Left forelimb (tissue), 1 donor: ENCODE data around the gene CDH24.
A peak's percentile ranks its signal among the peaks of the same experiment; 100 is the strongest.

ENCODE experiments used
- DNase-seq: peaks from one replicate; pipeline ENCODE4 v3.0.0-alpha.2; 2018; ENCODE audit warnings: low spot score

The CDH24 gene, protein sequence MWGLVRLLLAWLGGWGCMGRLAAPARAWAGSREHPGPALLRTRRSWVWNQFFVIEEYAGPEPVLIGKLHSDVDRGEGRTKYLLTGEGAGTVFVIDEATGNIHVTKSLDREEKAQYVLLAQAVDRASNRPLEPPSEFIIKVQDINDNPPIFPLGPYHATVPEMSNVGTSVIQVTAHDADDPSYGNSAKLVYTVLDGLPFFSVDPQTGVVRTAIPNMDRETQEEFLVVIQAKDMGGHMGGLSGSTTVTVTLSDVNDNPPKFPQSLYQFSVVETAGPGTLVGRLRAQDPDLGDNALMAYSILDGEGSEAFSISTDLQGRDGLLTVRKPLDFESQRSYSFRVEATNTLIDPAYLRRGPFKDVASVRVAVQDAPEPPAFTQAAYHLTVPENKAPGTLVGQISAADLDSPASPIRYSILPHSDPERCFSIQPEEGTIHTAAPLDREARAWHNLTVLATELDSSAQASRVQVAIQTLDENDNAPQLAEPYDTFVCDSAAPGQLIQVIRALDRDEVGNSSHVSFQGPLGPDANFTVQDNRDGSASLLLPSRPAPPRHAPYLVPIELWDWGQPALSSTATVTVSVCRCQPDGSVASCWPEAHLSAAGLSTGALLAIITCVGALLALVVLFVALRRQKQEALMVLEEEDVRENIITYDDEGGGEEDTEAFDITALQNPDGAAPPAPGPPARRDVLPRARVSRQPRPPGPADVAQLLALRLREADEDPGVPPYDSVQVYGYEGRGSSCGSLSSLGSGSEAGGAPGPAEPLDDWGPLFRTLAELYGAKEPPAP

DNA sequence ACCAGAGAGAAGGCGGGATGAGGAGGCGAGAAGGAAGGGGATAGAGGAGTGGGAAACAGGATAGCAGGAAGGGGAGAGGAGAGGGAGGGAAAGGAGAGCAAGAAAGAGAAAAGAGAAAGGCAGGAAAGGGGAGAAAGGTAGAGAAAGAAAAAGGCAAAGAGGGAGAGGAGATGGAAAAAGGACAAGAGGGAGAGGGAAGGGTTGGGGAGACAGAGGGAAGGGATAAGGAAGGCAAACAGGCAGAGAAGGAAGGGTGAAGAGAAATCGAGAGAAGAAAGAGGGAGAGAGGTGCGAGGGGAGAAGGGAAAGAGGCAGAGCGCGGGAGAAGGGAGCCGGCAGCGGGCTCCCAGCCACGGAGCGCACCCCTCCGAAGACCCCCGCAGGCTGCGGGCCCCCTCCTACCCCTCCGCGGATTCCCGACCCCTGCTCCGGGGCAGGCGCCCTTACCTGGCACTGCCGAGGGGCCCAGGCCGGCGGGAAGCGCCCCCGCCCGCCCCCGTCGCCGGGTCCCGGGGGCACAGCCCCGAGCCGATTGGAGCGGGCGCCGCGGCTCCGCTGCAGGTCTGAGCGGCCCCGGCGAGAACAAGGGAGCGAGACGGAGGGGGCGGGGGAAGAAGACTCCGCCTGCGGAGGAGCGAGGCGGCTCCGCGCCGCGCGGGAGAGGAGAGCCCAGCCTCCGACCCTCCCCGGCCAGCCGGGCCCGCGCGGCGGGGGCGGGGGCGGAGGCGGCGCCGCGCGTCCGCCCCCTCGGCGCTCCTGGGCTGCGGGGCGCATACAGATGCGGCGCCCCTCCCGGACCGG lies at the start of gene CDH24:
Gene CDH24, minus strand, starts transcription at position 565 of the 801 bp plus-strand sequence. CDS start 1,787 bp downstream, outside the sequence.
- no peak for DNase-seq

DNA sequence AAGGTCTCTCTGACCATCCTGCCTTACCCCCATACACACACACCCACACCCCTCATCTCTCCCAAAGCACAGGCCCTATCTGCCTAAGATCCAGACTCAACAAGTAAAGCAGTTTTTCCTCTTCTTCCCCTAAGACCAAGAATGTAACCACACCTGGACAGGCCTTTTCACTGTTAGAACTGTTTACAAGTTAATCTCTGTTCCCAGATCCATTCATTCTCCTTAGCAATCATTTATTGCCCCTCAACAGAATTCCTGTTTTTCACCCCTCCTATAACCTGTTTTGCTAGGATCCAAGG lies 49.4 kb upstream of the CDH24 start:
- DNase-seq, result no peak

DNA sequence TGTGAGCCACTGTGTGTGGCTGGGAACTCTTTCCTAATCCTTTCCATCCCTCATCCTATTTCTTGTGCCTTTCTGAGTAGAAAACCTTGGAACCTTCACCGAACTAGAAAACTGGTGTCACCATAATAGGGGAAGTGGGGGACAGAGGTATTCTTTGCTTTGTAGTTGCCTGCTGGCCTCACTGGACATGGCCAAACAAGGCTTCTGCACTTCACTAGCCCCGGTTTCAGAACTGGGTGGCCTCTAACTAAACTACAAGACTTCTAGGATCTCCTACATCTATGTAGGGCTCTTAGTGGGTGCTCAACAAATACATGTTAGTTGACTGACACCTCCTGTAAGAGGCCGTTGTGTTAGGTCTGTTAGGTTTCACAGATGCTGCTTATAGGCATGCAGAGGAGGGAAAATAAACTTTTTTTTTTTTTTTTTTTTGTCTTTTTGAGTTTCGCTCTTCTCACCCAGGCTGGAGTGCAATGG lies 48.1 kb upstream of the CDH24 start:
- DNase-seq, result no peak

DNA sequence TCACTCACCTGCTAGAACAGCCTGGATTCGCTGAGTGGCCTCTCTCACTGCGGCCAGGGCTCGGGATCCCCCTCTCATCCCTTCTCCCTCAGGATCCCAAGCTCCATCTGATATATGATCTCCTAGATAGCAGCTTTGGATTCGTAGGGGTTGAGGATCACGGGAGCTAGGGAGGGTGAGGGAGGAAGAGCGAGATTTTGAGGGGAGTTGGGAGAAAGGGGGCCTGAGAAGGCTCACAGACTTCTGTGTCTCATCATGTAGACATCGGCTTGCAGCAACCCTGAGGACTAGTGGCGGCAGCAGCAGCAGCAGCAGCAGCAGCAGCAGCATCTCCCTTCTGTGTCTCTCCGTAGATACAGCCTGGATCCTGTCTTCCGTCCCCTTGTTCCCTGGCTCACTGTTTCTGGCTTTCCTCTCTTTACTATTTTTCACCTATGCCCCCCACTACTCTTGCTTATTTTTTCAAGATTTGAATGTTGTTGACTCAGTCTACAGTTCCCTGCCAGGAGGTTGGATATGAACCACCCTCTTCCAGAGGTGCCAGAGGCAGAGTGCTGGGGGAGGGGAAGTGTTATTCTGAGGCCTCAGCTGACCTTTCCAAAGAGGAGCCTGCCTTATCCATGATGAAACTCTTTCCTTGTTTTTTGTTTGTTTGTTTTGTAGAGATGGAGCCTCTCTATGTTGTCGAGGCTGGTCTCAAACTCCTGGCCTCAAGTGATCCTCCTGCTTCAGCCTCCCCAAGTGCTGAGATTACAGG lies 47.4 kb upstream of the CDH24 start, which contains the start of gene CIROP:
Gene CIROP, minus strand, starts transcription at position 399 of the 757 bp plus-strand sequence. Its CDS starts 69 bp downstream, at position 330.
- DNase-seq, result no peak

DNA sequence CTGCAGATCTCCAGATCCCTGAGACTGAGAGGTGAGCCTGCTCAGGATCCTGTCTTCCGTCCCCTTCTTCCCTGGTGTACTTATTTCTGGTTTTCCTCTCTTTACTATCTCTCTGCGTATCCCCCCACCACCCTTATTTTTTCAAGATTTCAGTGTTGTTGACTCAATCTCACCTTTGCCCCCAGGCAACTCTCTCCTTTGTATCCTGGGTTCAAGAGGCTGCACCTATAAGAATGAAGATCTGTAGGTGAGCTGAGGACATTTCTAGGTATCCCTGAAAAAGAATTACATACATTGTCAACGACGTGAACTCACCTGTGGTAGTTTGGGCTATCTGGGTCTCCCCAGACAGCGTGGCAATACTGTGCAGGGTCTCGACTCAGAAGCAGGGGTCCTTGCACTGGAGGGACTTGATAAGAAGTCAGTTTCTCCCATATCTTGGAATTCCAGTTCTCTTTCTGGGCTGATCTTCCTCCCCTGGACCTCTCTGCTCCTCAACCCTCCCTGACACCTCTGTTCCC lies 46.8 kb upstream of the CDH24 start:
- DNase-seq, result no peak

DNA sequence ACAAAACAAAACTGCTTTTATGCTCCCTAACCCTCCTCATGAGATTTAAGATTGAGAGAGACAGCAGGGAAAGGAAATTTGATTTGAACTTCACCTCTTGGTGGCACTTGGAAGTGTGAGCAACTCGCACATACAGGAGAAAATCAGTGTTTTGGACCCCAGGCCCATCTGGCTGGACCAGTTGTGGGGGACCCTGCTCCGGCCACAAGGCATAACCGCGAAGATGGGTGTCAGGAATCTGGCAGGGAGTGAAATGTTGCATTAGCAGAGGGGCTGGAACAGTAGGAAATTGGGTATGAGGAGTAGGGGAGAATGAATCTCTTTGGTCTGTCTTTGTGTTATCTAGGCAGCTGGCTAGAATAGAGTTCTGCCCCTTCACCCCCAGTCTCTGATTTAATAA lies 46.3 kb upstream of the CDH24 start:
- no peak for DNase-seq

DNA sequence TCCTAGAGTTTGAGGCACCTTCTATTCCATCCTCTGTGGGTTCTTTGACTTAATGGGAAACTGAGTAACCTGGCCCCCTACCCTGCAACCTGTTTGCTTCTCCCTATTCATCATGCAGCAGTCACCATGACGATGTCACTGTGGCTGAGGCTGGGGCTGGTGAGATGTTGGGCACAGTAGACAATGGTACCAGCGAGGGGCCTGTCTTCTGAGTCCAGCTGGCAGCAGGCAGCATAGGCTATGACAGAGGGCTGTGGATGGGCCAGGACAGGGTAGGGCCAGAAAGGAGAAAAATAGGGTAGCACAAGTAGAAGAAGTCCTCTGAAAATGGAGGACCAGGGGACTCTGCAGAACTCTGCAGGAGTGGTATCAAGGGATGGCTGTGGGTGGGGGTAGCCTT lies 45.5 kb upstream of the CDH24 start:
- DNase-seq, result no peak

DNA sequence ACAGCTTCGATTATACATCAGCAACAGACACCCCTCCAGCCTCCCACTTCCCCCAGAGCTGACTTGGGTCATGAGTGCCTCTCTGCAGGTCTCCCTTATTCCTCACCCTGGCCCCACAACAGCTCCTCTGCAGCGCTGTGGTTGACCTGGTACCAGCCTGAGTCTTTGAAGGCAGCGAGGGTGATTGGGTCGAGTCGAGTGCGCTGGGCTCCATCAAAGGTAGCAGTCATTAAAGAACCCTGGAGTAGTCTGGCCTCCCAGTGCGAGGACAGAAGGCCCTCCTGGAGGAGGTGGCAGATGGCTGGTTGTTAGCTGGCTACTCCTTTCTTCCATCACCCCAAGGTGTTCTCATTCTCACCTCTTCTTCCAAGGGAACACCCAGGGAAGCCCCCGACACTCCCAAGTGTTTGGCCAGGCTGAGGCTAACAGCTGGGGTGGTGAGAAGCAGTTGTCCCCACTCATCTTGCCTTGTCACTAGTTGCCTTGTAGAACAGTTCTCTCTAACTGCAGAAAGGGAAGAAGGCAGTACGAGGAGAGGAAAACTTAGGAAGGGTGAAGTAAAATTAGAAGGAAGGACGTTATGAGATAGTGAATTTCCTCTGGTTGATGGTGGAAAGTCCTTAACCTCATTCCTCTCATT lies 44.8 kb upstream of the CDH24 start:
- DNase-seq, result no peak

DNA sequence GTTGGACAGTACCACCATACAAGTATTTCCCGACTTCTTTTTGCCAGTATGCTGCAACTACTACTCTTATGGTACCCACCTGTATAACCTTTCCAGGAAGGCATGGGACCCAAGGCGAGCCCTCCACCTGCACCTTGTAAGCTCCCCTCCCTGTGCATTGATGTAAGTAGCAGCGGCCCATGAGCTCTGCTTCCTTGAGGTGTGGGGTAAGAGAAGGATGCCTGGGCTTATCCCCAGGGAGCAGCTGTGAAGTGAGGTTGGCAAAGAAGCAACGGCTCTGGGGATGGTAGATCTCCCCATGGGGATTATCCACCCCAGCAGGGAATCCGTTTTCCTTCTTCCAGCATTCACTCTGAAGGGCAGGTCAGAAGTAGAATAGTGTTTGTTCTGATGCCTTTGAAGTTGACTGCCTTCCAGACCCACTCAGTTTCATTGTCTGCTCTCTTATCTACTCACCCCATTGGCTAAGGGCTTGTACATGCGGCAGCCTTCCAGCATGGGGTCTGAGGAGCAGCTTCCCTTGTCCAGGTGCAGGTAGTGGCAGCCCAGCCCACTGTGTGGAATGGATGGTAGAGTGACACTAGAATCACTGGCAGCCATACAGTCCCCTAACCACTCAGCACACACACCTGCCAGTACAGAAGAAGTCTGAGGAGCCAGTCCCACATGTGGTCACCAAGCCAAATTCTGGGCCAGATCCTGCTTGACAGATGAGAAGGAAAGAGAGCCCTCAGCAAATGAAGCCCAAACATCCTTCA lies 44.1 kb upstream of the CDH24 start:
- DNase-seq, result no peak

DNA sequence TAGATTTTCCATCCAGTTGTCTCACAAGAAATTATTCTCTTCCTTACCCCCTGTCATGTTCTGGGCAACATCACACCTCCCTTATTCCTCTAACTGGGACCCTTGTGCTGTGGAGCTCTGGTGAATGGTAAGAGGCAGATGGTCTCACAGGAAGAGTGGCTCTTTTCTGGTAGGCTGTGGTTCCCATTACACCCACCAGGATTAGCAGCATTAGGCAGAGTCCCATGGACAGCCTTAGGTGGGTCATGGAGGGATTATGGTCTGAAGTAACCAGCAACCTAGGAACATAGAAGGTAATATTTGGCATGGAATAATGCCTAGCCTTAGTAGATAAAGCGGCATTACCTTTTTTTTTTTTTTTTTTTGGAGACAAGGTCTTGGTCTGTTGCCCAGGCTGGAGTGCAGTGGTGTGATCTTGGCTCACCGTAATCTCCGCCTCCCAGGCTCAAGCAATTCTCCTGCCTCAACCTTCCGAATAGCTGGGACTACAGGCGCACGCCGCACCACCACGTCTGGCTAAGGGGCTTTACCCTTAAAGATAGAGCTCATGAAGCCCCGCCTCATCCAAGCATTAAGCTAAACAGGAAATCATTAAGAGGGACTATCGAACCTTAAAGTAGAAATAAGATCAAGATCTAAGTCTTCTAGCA lies 42.0 kb upstream of the CDH24 start:
- no peak for DNase-seq

DNA sequence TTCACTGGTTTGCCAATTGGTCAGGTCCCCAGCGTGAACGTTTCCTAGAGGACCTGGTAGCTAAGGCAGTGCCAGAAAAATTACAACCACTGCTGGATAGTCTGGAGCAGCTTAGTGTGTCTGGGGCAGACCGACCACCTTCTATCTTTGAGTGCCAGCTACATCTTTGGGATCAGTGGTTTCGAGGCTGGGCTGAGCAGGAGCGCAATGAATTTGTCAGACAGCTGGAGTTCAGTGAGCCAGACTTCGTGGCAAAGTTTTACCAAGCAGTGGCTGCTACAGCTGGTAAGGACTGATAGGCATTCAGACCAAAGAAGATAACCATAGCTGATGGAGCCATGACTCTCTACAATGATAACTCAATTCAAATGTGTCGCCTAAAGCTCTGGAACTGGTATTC lies 40.5 kb upstream of the CDH24 start:
- no peak for DNase-seq

DNA sequence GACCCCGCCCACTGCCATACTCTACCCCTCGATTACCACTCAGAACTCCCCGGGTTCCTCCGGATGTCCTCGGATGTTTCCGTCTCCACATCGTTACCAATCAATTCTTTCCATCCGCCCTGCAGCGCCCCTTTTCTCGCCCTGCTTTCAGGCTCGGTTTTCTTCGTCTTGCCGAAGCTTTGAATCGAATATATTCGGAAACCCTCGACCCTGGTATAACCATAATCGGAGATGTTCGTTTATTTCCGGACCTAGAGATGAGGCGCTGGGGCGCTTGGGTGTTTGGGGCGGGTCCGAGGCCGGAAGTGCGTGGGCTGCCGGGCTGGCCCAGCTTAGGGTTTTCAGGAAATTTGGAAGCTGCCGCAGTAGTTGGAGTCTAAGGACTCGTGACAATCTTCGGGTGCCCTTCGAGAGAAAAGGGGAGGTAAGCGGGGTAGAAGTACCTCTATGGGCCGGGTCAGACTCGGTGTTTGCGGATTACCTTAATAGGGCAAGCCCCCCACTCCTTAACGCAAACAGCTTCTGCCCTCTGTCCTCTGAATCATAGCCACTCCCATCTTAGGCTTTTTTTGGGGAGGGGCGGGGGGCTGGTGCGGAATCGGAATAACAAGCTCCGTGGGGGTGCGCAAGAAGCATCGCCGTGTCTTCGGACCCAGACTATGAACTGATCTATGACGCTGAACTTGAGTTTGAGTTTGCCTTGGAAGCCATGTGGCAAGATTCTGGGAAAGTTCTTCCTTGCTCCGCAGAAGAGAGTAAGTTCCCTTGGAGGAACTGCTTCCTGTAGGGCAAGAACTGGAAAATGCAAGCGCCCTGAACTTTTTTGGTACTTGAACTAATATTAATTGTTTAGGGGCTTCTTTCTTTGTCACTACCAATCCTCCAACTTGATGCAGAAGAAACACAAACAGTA lies 38.1 kb upstream of the CDH24 start, which contains the start of gene C14orf119:
Gene C14orf119, plus strand, starts transcription at position 310 of the 913 bp plus-strand sequence. CDS start 2,154 bp downstream, outside the sequence.
- no peak for DNase-seq

DNA sequence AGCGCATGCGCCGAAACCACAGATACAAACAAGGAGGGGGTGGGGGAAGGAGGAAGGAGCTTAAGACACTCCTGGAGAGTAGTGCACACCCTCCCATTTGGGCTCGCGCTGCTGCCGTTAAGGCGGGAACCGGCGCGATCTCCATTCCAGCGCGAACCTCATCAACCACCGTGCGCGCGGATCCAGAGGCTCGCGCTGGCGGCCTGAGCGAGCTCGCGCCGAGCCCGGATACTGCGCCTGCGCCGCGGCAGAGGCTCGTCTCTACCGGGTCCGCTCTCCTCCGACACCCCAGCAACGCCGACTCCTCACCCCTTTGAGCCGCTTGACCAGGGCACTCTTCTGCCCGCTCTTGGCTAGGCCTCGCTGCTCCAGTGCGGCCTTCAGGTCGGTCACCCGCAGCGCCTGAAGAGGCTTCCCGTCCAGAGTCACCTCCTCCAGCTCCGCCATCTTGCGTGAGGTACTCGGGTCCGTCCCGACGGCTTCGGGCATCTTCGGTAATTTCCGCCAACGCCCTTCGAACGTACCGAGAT lies 37.4 kb upstream of the CDH24 start, which contains the start of gene ACIN1:
Gene ACIN1, minus strand, starts transcription at position 471 of the 530 bp plus-strand sequence. Its CDS starts 24 bp downstream, at position 447.
- DNase-seq, result peak; percentile 100

DNA sequence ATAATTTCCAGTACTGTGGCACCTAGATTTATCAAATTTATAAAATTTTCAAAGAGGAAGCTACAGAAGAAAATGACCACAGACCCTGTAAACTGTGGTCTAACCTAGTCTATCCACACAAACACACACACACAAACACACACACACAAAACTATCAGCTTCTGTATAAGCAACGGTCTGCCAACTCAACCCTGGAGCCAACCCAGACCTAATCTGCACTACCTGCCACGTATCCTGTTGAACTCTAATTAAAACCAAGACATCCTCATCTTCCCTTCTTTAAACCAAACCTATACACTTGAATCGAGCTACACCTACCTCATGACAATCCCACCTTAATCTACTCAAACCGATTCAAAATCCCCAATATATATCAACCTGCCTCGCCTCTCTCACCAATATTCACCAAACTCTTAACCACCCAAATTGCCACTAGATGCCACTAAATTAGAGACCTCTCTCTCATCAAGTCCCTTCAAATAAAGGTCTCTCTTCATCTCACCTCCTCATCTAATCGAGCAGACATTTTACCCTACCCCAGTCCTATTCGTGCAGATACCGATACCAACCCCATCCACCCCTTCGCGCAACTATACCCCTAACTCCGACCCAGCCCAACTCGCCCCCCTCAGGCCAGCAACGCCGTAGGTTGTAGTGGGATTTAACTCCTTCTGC lies 36.8 kb upstream of the CDH24 start:
- no peak for DNase-seq

DNA sequence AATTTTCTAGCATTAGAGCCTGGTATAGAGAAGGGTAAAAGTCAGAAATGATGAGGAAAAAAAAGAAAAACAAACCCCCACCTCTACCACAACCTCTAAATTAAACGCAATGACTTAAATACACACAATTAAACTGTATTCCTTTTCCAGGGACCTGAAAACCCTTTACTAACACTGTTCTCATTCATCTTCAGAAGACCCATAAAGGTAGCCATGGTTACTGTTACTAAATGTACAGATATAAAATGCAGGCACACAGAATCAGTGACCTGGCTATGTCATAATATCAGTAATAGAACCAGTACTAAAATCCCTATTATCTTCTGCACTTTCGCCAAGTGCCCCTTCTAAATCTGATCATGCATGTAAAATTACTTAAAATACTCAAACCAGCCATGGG lies 36.2 kb upstream of the CDH24 start:
- no peak for DNase-seq

DNA sequence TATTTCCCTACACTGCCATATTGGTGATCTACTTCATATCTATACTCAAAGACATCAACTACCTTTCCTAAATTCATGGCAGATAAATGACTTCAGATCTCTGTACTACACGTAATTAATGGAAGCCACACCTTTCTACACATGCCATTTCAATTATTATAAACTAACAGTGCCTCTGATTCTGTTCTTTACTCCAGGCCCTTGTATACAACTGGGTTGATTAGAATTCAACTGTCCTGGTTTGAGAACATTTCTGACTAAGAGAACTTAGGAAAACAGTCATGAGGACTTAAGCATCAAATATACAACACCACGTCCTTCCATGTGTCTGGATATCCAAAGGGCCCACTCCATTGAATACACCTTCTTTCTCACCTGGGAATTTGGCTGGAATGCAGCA lies 35.8 kb upstream of the CDH24 start:
- no peak for DNase-seq
